Urothelium cell line (cell line): Measurements from ENCODE around the gene ZNF641.
A peak's percentile ranks its signal among the peaks of the same experiment; 100 is the strongest.

Experiments used
- DNase-seq: peaks from one replicate; pipeline ENCODE4 v3.0.0; 2011; ENCODE audit warnings: low spot score, mixed read lengths
- FAIRE-seq: peaks from 2 replicates; lab custom pipeline; 2011; peaks lifted over from hg19 to GRCh38; lab: Jason Lieb, UNC

ZNF641 gene

GRCh38 chr12:48350249-48351021 is at the start of gene ZNF641:
Gene ZNF641 (minus strand): TSS chr12:48350919. CDS start chr12:48348090, 2,829 bp downstream.
- no peak for FAIRE-seq
- peak; percentile 86 for DNase-seq

DNA sequence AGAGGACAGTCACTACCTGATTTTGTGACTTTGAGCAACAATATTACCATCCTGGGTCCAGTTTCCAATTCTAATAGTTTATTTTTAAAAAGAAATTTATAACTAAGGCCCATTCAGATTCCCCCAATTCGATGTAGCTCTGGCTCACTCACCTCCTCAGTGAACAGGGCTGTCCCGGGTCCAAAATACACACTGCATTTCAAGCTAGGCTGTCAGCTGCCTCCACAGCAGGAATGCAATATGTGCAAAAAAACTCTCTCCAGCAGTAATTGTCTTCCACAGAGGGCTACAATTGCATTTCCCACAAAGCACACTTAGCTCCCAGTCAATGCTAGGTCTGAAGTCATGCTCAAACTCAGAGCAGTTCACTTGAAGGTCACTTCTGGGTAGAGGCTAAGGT is 39.3 kb upstream of the ZNF641 start:
- no peak for DNase-seq
- no peak for FAIRE-seq

- no peak for FAIRE-seq
- no peak for DNase-seq
These were observed 38.7 kb upstream of the ZNF641 start for GRCh38 chr12:48389409-48389808.

DNA sequence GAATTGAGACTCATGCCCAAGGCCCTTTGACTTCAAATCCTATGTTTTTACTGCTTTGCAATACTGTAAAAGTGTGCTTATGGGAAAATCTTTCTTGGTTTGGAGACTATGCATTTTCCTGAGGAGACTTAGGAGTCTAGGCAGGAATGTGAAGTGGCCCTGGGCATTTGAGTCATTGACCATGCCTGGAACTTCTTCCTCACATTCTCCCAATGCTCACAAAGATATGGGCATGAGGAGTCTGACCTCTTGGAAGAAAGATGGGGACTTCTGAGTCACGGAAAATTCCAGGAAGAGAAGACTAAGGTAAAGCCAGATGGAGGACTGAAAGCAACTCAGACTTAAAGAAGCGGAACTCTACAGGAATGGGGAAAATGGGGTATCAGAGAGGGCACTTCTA is 38.2 kb upstream of the ZNF641 start:
- FAIRE-seq (no peak), DNase-seq (no peak)

DNA sequence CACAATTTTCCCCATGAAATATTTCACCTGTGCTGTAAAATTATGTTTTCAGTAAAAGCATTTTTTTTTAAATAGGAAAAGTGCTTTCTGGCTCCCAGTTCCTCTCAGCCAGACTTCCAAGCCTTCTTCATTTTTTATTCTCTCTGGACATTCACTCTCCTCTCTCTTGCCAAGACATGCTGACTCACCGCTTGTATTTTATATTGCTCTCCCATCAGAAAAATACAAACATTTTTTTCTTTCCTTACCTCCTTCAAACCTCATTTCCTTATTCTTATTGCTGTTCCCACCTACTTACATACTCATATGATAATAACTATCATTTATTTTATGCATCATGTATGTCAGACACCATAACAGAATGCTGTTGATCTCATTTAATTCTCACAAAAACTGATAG is 37.7 kb upstream of the ZNF641 start:
- DNase-seq (no peak), FAIRE-seq (no peak)

DNA sequence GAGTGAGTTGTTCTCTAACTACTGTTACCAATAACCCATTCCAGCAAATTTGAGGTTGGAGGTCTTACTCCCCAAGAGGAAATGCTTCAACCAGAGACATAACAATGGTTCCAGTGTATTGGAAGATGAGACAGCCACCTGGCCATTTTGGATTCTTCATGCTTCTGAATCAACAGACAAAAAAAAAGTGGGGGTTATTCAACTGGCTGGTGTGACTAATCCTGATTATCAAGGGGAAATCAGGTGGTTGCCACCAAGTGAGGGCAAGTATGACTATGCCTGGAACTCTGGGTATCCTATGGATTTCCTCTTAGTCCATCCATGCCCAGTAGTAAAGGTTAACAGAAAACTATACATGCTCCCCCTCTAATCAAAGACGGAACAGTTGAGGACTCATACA is 29.9 kb upstream of the ZNF641 start:
- DNase-seq = no peak
- no peak for FAIRE-seq

- FAIRE-seq = no peak
- no peak for DNase-seq
These were observed 29.1 kb upstream of the ZNF641 start for GRCh38 chr12:48379794-48380193.

DNA sequence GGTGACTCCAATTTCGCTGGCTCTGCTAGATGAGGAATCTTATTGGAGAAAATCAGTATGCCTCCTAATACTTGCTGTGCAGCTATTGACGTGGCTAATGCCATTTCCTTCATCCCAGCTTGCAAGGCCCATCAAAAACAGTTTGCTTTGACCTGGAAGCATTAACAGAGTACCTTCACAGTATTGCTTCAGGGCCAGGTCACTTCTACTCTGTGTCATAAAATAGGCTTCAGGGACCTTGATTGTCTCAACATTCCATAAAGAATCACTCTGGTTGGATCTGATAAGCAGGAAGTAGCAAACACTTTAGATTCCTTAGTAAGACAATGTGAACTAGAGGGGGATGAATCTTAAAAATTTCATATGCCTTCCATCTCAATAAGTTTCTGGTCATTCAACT is 26.9 kb upstream of the ZNF641 start:
- FAIRE-seq = no peak

DNA sequence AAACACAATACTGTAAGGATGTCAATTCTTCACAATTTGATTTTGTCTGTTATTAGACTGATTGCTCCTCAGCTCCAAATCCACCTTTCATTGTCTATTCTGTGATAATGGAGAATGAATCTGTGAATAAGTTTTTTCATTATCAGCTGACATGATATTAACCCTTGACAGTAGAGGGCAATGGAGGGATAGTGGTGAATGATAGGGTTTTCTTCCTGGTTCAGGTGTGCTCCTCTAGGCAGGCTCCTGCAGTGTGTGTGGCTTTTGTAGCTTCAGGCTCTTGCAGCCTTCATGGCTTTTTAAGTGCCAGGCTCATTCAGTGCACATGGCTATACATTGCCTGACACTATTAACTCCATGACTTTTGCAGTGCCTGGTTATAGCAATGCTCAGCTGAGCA is 23.4 kb upstream of the ZNF641 start:
- no peak for FAIRE-seq
- no peak for DNase-seq

More for the DNA sequence above, 26.9 kb upstream of the ZNF641 start:
- no peak for DNase-seq

DNA sequence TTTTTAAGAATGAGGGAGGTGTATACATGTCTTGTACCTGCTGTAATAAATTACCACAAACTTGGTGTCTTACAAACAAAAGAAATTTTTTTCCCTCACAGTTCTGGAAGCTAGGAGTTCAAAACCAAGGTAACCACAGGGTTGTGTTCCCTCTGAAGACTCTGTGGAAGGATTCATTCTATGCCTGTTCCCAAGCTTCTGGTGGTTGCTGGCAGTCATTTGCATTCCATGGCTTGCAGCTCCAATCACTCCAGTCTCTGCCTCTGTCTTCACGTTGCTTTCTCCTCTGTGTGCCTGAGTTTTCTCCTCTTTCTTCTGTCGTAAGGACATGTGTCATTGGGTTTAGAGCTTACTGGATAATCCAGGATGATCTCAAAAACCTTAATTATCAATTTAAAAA is 15.4 kb upstream of the ZNF641 start:
- DNase-seq (no peak), FAIRE-seq (no peak)

GRCh38 chr12:48361664-48362339 is 11.1 kb upstream of the ZNF641 start:
- FAIRE-seq = no peak
- no peak for DNase-seq

DNA sequence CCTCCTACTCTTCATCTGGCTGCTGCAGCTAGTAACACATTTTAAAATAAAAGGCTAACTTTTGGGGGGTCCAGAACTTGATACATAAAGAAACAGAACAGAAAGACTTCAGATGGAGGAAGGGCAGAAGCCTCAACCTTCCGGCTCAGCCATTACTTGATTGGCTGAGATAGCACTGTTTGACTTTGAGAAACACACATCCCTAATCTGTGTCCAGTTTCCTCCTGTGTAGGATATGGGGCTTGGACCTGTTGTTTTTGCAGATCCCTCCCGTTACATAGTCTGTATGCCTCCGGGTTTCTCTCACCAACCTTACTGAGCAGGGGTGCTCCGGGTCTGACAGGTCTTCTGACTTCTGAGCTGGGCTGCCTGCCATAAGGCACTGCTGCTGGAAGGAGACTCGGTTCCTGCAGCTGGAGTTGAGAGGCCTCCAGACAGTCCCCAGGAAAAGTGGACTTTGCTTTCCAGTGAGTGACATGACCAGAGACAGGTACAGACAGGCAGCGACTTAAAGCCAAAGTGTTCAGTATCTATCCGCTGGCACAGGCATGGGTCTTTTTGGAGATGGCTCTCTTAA is 8.3 kb upstream of the ZNF641 start:
- no peak for DNase-seq
- FAIRE-seq = no peak

DNA sequence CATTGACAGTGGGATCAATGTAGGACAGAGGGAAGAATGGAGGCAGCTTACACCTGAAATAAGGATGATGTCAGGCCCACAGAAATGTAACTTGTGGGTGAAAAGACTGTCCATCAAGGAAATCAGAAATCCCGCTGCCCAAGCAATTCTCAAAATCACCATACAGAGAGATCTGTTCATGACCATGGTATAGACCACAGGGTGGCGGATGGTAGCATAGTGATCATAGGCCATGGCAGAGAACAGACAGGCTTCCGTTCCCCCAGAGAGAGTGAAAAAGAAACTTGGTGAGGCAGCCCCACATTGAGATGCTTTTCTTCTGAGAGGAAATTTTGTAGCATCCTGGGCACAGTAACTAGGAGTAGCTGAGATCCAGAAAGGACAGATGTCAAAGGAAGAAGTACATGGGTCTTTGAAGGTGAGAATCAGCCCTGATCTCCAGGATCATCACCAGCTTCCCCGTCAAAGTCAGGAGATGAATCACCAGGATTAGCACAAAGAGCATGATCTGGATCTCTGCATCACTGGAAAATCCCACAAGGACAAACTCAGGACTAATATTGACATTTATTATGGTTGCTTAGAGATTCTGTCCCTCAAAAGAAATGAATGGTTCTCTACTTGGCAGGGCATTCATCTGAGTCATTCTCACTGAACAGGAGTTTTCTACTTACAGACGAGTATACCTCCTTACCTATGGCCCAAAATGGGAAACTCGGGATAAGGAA is 5.5 kb upstream of the ZNF641 start:
- FAIRE-seq (no peak), DNase-seq (no peak)

- FAIRE-seq (no peak), DNase-seq (no peak)
These were observed 1.5 kb upstream of the ZNF641 start for GRCh38 chr12:48352157-48352760.

GRCh38 chr12:48351022-48351708 is 446 bp upstream of the ZNF641 start:
- DNase-seq (peak; percentile 61), FAIRE-seq (no peak)

DNA sequence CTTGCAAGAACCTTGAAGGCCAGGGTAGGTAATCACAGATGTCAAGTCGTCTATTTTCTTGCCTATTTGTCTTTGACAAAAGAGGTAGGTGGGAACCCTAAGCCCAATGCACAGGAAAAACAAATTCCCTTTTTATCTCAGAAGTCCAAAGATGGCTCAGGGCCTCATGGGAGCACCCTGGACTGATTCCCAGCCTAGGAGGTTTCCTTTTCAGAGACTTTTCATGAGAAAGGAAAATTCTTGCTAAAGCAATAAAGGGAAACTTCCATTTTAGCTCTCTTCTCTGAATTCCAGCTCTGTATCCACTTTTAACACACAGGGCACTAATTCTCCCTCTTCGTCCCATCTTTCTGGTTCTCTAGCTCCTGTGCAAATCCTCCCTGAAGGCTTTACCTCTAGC is 1.2 kb downstream of the ZNF641 start:
- DNase-seq = no peak
- no peak for FAIRE-seq

DNA sequence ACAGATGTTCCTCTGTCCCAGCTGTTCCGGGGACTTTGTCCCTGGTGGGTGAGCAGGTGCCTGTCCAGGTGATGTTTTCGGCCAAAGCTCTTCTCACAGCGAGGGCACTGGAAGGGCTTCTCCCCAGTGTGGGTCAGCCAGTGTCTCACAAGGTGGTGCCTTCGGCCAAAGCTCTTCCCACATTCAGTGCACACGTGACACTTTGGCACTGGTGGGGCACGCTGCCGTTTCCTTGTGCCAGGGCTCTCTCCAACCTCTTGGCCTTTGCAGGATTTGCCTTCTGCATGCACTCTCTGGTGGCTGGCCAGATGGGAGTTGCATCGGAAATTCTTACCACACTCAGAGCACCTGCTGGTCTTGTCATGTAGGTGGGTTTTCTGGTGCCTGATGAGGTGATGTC is 7.7 kb downstream of the ZNF641 start:
- no peak for FAIRE-seq
- no peak for DNase-seq

DNA sequence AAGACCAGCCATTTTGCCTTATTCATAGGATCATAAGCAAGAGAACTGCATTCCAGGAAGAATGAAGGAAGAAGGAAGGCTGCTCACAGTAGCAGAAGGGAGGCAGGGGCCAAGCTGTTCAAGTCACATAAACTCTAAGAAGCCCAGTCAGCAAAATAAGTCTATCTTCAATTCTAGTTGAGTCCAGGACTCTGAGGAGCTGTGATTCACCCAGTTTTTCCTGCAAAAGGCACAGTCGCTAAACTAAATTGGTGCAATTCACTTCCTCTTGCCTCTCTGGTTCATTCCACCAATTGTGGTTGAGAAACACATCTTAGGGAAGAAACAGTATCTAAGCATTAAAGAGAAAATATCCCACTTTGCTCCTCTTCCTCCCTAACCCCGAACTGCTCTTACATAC is 9.8 kb downstream of the ZNF641 start:
- DNase-seq (no peak), FAIRE-seq (no peak)

GRCh38 chr12:48339442-48340117 is 11.1 kb downstream of the ZNF641 start:
- no peak for DNase-seq
- no peak for FAIRE-seq

DNA sequence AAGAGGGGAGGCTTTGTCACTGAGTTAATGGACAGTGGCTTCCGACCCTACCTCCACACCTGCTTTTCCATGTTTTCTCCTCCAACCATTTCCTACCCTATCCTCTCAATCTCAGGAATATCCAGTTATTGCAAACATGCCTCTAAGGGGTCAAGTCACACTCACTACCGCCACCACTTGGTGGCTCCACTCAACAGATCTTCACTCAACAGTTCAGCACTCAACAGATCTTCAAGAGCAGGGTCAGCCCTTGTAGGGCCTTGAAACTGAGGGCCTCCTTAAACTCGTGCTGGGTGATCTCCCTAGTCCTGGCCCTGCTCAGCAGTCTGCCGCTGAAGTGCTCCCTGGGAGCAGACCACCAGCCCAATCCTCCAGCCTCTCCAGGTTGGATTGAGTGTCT is 14.2 kb downstream of the ZNF641 start:
- no peak for DNase-seq

More for the DNA sequence above, 14.2 kb downstream of the ZNF641 start:
- no peak for FAIRE-seq
